ENCODE results near the gene FRMD1.

The FRMD1 gene

DNA sequence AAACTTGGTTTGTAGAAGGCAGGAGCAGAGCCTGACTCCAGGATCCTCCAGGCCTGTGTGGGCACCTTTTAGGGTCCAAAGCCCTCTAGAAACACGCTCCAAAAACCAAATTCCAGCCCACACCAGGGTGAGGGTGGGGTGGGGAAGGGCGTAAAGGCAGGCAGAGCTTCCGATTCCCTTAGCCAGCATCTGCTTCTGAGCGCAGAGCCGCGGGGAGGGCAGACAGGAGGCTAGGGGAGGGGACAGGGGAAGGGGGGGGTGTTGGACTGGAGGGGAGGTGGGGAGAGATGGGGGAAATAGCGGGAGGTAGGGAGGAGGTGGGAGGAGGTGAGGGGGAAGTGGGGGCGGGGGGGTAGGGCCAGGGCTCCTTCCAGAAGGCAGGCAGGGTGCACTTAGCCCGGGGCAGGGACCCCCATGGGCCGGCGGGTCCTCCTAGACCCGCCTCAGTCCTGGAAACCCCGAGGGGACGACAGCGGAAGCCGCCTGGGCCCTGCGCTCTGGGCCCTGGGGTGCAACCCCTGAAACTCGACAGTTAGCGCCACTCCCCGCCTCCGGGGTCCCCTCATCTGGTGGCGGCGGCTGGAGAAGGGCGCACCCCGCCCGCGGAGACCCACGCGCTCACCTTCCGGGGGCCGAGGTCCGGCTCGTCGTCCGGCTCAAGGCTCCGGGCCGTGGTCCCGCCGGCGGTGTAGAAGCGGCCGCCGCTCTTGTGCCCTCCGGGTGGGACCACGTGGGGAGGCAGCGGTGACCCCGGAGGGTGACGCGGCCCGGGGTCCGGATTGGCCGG lies 22.0 kb upstream of the FRMD1 start:
- H3K36me3 ChIP-seq (ENCODE audit: control insufficient read depth, insufficient read depth, low read length): no peaks in the 10 kb centered on the region
- peaks cover 33% of the 10 kb centered on the region for H3K27me3 ChIP-seq (ENCODE audit: control insufficient read depth, insufficient read depth, low read length)
- H3K9me3 ChIP-seq (ENCODE audit: control insufficient read depth, insufficient read depth, low read depth, low read length): no peaks in the 10 kb centered on the region
- no peak overlapping the region for H3K27ac ChIP-seq (ENCODE audit: low read depth, low read length)
- peaks cover 25% of the 10 kb centered on the region for H3K4me1 ChIP-seq (ENCODE audit: control insufficient read depth, insufficient read depth, low read length)
- H3K9ac ChIP-seq (ENCODE audit: low read length): no peak overlapping the region
- peak overlapping the region; percentile 45; the same call in 1 of the 2 replicates for H3K4me3 ChIP-seq (ENCODE audit: low read depth, low read length)

DNA sequence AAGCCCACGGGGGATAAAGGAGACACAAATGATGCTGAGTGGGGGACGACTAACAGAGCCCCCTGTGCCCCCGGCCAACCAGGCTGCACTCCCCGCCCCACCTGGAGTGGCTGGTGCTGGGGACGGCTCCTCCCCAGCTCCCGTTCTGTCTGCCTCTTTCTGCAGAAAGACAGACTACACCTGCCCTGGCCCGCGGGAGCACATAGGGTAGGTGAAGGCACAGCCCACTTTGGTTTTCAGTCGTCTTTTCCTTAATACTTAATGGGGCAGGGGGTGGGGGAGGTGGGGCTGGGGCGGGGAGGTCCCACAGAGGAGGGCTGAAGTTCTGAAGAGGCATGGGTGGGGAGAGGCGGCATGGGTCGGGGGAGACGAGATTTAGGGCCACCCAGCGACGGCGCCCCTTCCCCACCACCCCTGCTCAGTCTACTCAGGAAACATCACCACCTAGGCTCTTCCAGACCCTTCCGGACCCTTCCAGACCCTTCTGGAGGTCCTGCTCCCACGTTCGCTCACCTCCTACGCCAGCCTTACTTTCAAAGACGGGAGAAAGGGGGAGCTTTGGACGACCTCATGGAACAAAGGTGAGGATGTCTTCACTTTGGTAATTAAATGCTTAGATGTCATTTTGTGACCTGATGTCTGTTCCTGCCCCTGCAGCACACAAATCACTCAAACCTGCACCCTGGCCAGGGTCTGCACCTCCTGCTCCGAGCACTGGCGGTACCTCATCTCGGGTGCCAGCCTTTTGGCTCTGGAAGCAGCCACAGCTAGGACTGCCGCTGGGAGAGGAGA lies 21.2 kb upstream of the FRMD1 start:
- Histone ChIP-seq H3K36me3 (ENCODE audit: control insufficient read depth, insufficient read depth, low read length) (no peaks in the 10 kb centered on the region), H3K27me3 (ENCODE audit: control insufficient read depth, insufficient read depth, low read length) (peaks cover 33% of the 10 kb centered on the region), H3K4me3 (ENCODE audit: low read depth, low read length) (no peak overlapping the region), H3K9me3 (ENCODE audit: control insufficient read depth, insufficient read depth, low read depth, low read length) (no peaks in the 10 kb centered on the region), H3K27ac (ENCODE audit: low read depth, low read length) (no peak overlapping the region), H3K4me1 (ENCODE audit: control insufficient read depth, insufficient read depth, low read length) (peaks cover 24% of the 10 kb centered on the region), H3K9ac (ENCODE audit: low read length) (no peak overlapping the region)

DNA sequence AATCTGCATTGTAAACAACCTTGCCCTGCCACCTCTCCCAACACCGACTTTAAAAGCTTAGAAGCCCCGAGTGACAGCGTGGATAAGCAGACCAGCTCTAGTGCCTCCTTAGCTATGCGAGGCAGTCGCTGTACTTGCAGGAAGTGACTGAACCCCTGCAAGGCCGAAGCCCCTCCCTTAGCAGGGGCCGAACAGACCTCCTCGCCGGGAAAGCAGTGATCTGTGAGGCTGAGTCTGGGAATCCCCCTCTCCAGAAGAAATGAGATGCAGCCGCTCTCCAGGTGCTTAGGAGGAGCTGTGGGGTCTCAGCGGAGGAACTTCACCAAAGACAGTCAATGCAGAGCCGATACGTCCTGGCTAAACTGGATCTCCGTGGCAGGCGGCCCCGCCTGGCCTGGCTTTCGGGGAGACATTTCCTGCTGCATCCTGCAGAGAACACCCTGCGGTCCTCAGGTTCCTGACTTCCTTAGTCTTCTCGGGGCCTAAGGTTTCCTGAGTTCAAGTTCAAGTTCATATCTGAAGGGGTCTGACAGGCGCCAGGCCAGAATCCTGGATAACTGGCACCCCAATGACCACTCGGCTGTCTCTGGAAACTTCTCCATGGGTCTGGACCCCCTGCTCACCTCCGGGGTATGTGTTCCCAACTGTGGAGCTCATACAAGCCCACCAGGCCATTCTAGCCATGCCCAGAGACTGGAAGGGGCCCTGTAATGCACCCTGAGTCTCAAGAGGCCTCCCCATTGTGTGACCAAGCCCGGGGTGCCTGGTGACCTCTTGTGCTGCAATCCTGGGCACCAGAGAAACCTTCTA lies 20.4 kb upstream of the FRMD1 start:
- Histone ChIP-seq H3K4me3 (ENCODE audit: low read depth, low read length) (no peak overlapping the region), H3K4me1 (ENCODE audit: control insufficient read depth, insufficient read depth, low read length) (peaks cover 24% of the 10 kb centered on the region), H3K9ac (ENCODE audit: low read length) (no peak overlapping the region), H3K27ac (ENCODE audit: low read depth, low read length) (no peak overlapping the region), H3K9me3 (ENCODE audit: control insufficient read depth, insufficient read depth, low read depth, low read length) (no peaks in the 10 kb centered on the region), H3K36me3 (ENCODE audit: control insufficient read depth, insufficient read depth, low read length) (no peaks in the 10 kb centered on the region), H3K27me3 (ENCODE audit: control insufficient read depth, insufficient read depth, low read length) (peaks cover 33% of the 10 kb centered on the region)

DNA sequence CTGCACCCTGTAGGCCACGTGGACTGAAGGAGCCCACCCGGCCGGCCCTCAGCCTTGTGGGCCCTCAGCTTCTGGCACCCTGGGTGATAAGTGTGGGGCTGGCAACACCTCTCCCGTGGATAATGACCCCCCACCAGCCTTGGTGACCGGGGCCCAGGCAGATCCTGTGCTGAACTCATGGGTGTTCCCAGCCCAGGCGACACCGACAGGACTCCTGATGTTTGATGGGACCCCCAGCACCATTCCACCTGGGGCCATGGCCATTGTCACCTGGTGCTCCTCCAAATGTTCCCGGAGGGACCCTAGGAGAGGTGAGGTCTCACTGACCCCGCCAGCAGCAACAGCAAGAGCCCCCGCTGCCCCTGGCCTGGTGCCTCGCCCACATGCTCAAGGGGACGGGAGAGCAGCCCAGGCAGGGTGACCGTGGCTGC lies 19.4 kb upstream of the FRMD1 start:
- Histone ChIP-seq H3K36me3 (ENCODE audit: control insufficient read depth, insufficient read depth, low read length) (no peaks in the 10 kb centered on the region), H3K9me3 (ENCODE audit: control insufficient read depth, insufficient read depth, low read depth, low read length) (no peaks in the 10 kb centered on the region), H3K27ac (ENCODE audit: low read depth, low read length) (no peak overlapping the region), H3K27me3 (ENCODE audit: control insufficient read depth, insufficient read depth, low read length) (peaks cover 32% of the 10 kb centered on the region), H3K9ac (ENCODE audit: low read length) (no peak overlapping the region), H3K4me1 (ENCODE audit: control insufficient read depth, insufficient read depth, low read length) (peaks cover 24% of the 10 kb centered on the region), H3K4me3 (ENCODE audit: low read depth, low read length) (no peak overlapping the region)

DNA sequence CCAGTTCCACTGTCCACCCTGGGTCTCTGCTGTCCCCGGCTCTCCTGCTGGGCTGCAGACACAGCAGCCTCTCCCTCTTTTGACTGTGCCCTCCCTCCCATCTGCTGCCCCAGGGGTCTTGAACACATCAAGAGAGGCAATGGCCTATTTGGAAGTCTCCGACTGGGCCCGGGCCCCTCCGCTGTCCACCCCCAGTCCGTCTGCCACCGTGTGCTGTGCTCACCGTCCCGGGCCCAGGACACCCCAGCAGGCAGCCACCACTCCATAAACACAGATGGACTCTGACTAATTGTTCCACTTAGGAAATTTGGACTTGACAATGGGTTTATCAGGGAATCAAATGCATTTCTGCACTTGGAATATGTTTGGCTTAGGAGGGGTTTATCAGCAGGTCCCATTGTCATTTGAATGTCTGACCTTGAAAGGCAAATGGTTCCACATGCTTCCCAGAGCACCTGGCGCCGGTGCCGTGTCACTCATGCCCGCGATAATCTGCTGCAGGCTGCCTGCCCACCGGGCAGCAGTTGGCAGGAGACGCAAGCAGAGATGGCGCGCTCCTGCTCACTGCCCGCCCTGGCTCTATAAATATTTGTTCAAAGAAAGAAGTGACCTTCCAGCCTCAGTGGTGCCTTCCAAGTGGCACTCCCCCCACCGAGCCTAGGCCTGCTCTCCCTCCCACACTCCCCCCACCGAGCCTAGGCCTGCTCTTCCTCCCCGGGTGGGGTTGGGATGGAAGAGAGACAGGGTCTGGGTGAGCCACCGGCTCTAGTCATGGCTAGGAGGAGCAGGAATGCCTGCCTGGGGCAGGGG lies 18.8 kb upstream of the FRMD1 start:
- peaks cover 22% of the 10 kb centered on the region for H3K4me1 ChIP-seq (ENCODE audit: control insufficient read depth, insufficient read depth, low read length)
- H3K4me3 ChIP-seq (ENCODE audit: low read depth, low read length): no peak overlapping the region
- peaks cover 26% of the 10 kb centered on the region for H3K27me3 ChIP-seq (ENCODE audit: control insufficient read depth, insufficient read depth, low read length)
- H3K27ac ChIP-seq (ENCODE audit: low read depth, low read length): no peak overlapping the region
- H3K9me3 ChIP-seq (ENCODE audit: control insufficient read depth, insufficient read depth, low read depth, low read length): no peaks in the 10 kb centered on the region
- no peaks in the 10 kb centered on the region for H3K36me3 ChIP-seq (ENCODE audit: control insufficient read depth, insufficient read depth, low read length)
- no peak overlapping the region for H3K9ac ChIP-seq (ENCODE audit: low read length)

DNA sequence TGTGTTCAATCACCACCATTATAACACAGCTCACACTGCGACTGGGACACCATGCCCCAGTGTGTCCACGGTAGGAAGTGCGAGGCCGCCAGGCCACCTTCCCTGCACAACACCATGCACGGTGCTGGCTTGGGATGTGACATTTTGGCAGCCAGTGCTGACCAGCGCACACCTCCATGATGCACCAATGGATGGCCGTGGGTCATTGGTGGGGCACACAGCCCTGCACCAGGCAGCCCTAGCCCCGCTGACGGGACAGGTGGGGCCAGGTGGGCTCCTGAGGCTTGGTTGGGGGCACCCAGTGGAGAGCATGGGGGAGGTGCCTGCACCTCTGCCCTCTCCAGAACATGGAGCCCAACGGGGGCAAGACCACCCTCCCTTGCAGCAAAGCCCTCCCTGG lies 18.2 kb upstream of the FRMD1 start:
- Histone ChIP-seq H3K9ac (ENCODE audit: low read length) (no peak overlapping the region), H3K27ac (ENCODE audit: low read depth, low read length) (no peak overlapping the region), H3K27me3 (ENCODE audit: control insufficient read depth, insufficient read depth, low read length) (peaks cover 20% of the 10 kb centered on the region), H3K4me1 (ENCODE audit: control insufficient read depth, insufficient read depth, low read length) (peaks cover 16% of the 10 kb centered on the region), H3K4me3 (ENCODE audit: low read depth, low read length) (no peak overlapping the region), H3K9me3 (ENCODE audit: control insufficient read depth, insufficient read depth, low read depth, low read length) (no peaks in the 10 kb centered on the region), H3K36me3 (ENCODE audit: control insufficient read depth, insufficient read depth, low read length) (no peaks in the 10 kb centered on the region)

DNA sequence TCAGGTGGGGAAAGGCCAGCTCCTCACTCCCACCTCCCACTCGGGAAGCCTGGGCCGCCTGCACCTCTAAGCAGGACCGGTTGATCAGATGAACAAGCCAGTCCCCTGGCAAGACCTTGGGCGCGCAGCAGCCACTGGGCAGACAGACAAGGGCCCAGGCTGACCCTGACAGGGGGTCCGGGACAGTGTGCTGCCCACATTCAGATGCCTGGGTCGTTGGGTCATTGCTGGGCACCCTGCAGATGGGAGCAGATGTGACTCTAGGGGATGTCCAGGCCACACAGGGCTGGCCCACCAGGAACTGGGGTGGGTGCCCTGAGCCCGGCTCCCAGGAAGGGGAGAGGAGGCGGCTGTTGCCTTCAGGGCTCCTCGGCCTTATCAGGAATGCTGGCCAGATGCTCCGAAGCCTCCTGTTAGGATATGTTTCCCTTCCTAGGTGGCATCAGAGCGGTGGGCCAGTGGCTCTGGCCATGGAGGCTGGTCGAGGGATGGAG lies 17.3 kb upstream of the FRMD1 start:
- peaks cover 12% of the 10 kb centered on the region; the same call in 1 of the 2 replicates for H3K4me1 ChIP-seq (ENCODE audit: control insufficient read depth, insufficient read depth, low read length)
- no peak overlapping the region for H3K9ac ChIP-seq (ENCODE audit: low read length)
- H3K36me3 ChIP-seq (ENCODE audit: control insufficient read depth, insufficient read depth, low read length): no peaks in the 10 kb centered on the region
- H3K9me3 ChIP-seq (ENCODE audit: control insufficient read depth, insufficient read depth, low read depth, low read length): no peaks in the 10 kb centered on the region
- H3K27me3 ChIP-seq (ENCODE audit: control insufficient read depth, insufficient read depth, low read length): peaks cover 11% of the 10 kb centered on the region
- H3K27ac ChIP-seq (ENCODE audit: low read depth, low read length): no peak overlapping the region
- no peak overlapping the region for H3K4me3 ChIP-seq (ENCODE audit: low read depth, low read length)

DNA sequence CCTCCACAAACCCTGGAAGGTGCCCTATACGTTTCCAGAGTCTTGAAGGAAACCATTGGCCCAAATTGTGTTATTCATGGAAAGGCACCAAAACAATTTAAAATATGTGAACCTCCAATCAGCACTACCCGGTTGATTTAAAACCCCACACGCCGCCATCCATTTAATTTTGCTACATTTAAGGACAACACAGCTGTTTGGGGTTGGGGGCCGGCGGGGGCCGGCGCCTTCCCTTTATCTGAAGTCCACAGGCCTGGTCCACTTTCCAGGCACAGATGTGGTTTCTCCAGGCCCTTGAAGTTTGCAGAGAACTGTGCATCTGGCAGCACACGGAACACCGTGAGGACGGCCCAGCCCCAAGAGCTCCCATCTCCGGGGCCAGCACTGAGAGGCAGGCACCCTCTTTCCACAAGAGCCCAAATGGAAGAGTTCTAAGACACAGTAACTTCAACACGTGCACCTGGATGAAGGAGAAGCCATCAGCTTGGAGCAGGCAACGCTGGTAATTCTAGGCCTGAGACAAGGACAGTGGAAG lies 16.8 kb upstream of the FRMD1 start:
- Histone ChIP-seq H3K27me3 (ENCODE audit: control insufficient read depth, insufficient read depth, low read length) (peaks cover 7% of the 10 kb centered on the region), H3K36me3 (ENCODE audit: control insufficient read depth, insufficient read depth, low read length) (no peaks in the 10 kb centered on the region), H3K27ac (ENCODE audit: low read depth, low read length) (no peak overlapping the region), H3K4me3 (ENCODE audit: low read depth, low read length) (no peak overlapping the region), H3K4me1 (ENCODE audit: control insufficient read depth, insufficient read depth, low read length) (peaks cover 12% of the 10 kb centered on the region; the same call in 1 of the 2 replicates), H3K9me3 (ENCODE audit: control insufficient read depth, insufficient read depth, low read depth, low read length) (no peaks in the 10 kb centered on the region), H3K9ac (ENCODE audit: low read length) (no peak overlapping the region)

DNA sequence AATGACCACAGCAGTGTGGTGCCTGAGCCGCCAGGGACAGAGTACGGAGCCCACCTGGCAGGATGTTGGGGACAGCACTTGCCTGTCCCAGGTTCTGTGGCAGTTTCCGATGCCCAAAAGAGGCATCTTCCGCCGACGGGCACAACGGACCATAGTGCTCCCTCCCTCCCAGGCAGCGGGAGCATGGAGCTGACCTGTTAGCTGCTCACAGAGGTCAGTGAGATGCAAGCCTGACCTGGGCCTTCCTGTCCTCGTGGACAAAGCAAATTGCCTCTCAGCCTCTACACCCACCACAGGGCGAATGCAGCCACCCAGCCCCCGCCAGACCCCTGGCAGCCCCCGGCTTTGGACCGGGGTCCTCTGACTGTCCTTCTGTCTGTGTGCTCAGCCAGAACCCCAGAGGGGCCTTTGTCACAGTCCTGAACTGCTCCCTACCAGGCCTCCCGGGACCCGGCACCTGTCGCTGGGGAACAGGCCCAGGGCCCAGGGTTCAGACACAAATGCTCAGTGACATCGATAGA lies 16.2 kb upstream of the FRMD1 start:
- H3K27me3 ChIP-seq (ENCODE audit: control insufficient read depth, insufficient read depth, low read length): peaks cover 1% of the 10 kb centered on the region
- no peaks in the 10 kb centered on the region for H3K9me3 ChIP-seq (ENCODE audit: control insufficient read depth, insufficient read depth, low read depth, low read length)
- no peak overlapping the region for H3K9ac ChIP-seq (ENCODE audit: low read length)
- H3K4me1 ChIP-seq (ENCODE audit: control insufficient read depth, insufficient read depth, low read length): peaks cover 7% of the 10 kb centered on the region; the same call in 1 of the 2 replicates
- no peak overlapping the region for H3K4me3 ChIP-seq (ENCODE audit: low read depth, low read length)
- H3K36me3 ChIP-seq (ENCODE audit: control insufficient read depth, insufficient read depth, low read length): no peaks in the 10 kb centered on the region
- H3K27ac ChIP-seq (ENCODE audit: low read depth, low read length): no peak overlapping the region

DNA sequence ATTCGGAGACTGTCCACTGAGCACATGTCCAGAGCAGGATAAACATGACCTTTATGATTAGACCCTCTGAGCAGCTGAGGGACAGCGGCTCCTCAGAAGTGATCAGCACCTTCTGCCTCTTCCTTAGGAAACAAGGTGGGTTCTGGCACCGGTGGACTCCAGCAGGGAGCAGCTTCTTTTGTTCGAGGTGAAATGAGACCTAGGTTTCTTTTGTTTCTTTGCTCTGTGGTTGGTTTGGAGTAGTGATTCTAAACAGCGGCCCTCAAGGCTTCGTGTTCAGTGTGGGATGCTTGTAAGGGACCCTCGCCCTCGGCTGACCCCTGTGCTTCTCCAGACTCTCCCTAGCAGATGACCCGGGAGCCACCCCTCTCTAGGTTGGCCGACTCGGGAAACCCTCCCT lies 14.6 kb upstream of the FRMD1 start:
- no peak overlapping the region for H3K27ac ChIP-seq (ENCODE audit: low read depth, low read length)
- no peaks in the 10 kb centered on the region for H3K36me3 ChIP-seq (ENCODE audit: control insufficient read depth, insufficient read depth, low read length)
- no peaks in the 10 kb centered on the region for H3K27me3 ChIP-seq (ENCODE audit: control insufficient read depth, insufficient read depth, low read length)
- no peaks in the 10 kb centered on the region for H3K9me3 ChIP-seq (ENCODE audit: control insufficient read depth, insufficient read depth, low read depth, low read length)
- no peak overlapping the region for H3K9ac ChIP-seq (ENCODE audit: low read length)
- H3K4me3 ChIP-seq (ENCODE audit: low read depth, low read length): no peak overlapping the region
- peaks cover 7% of the 10 kb centered on the region for H3K4me1 ChIP-seq (ENCODE audit: control insufficient read depth, insufficient read depth, low read length)

All from HUES6 (cell line).